HUES6 (cell line): Measurements from ENCODE around the gene TLCD3A.
A peak's percentile ranks its signal among the peaks of the same experiment; 100 is the strongest.
"Not testable (repeated sequence)": the region's sequence is repeated elsewhere in the genome, so short reads cannot be mapped to it uniquely, and the experiment has no call there.

Experiments
- H3K27ac ChIP-seq: 2 replicates; pipeline ENCODE4 v1.7.0; 2013; ENCODE audit warnings: low read depth, mild to moderate bottlenecking, low read length, inconsistent platforms
- H3K27me3 ChIP-seq: 2 replicates; pipeline ENCODE4 v1.6.1; 2013; ENCODE audit warnings: low read length; ENCODE audit not compliant: control insufficient read depth, insufficient read depth
- H3K36me3 ChIP-seq: 2 replicates; pipeline ENCODE4 v1.6.1; 2013; ENCODE audit warnings: low read length; ENCODE audit not compliant: control insufficient read depth, insufficient read depth
- H3K4me1 ChIP-seq: 2 replicates; pipeline ENCODE4 v1.6.1; 2013; ENCODE audit warnings: low read length; ENCODE audit not compliant: control insufficient read depth, insufficient read depth
- H3K4me3 ChIP-seq: 2 replicates; pipeline ENCODE4 v1.5.1; 2013; ENCODE audit warnings: low read depth, low read length
- H3K9ac ChIP-seq: one replicate; pipeline ENCODE4 v1.6.1; 2013; ENCODE audit warnings: mild to moderate bottlenecking, low read length
- H3K9me3 ChIP-seq: 2 replicates; pipeline ENCODE4 v1.6.1; 2013; ENCODE audit warnings: low read depth, low read length; ENCODE audit not compliant: control insufficient read depth, insufficient read depth

TLCD3A gene

DNA sequence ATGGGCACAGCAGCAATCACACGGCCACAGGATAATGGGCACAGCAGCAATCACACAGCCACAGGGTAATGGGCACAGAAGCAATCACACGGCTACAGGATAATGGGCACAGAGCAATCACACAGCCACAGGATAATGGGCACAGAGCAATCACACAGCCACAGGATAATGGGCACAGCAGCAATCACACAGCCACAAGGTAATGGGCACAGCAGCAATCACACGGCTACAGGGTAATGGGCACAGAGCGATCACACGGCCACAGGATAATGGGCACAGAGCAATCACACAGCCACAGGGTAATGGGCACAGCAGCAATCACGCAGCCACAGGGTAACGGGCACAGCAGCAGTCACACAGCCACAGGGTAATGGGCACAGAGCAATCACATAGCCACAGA lies 17.0 kb downstream of the TLCD3A start:
- not testable (repeated sequence) for H3K27me3 ChIP-seq, H3K9ac ChIP-seq, H3K4me3 ChIP-seq, H3K27ac ChIP-seq, H3K4me1 ChIP-seq
- H3K9me3 ChIP-seq, result peaks cover 17% of the 10 kb centered on the region
- H3K36me3 ChIP-seq, result peaks cover 54% of the 10 kb centered on the region

DNA sequence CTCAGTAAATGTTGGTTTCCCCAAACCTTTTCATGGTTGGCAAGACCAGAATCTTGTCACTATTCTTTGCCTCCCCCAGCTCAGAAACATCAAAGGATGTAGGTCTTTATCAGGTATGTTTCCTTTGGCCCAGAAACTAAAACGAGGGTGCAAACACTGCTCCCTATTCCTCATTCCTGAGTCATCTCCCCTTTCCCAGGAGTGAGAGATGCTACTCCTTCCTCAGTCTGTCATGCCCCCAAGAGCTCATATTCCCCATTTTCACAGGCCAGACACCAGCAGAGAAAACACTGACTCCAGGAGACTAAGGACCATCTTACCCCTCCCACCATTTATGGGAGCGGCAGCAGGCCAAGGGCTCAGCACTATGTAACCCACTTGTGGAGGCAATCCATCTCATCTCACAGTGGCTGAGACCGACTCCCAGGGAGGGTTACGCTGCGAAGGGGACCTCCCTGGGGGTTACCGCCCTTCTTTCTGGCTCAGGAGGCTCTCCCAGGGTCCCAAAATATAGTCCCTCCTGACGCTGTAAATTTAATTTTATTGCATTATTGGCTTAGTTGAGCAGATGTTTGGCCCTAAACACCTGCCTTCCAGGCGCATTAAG lies 18.1 kb downstream of the TLCD3A start:
- H3K27me3 ChIP-seq, result no peaks in the 10 kb centered on the region
- peaks cover 43% of the 10 kb centered on the region for H3K36me3 ChIP-seq
- no peak overlapping the region for H3K9ac ChIP-seq
- H3K4me1 ChIP-seq, result peaks cover 7% of the 10 kb centered on the region; the same call in 1 of the 2 replicates
- peak overlapping the region; percentile 86 for H3K4me3 ChIP-seq
- H3K27ac ChIP-seq, result no peak overlapping the region
- H3K9me3 ChIP-seq, result peaks cover 17% of the 10 kb centered on the region

DNA sequence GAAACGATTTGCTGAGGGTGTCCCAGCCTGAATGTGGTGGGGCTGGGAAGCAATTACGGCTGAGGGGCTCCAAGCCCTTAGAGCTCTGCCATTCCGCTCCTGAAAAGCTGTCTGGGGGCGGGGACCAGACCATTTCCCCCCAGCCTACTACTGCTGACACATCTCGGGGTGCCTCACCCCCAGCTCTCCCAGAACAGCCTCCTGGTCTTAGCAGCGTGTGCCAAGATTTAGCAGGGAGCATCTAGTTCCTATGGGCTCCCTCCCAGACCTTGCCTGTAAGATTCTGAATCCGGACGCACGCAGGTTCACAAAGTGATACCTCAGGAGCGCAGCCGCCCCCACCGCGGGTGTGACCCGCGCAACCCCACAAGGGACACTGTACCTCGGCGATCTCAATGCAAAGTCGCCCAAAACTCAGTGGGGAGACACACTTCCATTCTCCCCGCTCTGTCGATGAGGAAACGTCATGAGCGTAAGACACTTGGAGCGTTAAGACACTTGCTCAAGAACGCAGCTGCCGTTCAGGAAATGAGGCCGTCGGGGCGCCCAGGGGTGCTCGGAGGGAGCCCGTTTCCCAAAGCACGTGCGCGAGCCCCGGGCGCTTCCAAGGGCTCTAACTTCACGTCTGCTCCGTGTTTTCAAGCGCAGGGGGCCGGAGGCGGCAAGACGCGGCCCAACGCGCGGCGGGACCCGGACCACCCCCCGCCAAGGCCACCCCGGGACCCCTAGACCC lies 19.0 kb downstream of the TLCD3A start:
- Histone ChIP-seq H3K4me3 (peak overlapping the region; percentile 86), H3K9me3 (peaks cover 17% of the 10 kb centered on the region), H3K36me3 (peaks cover 36% of the 10 kb centered on the region), H3K9ac (peak overlapping the region; percentile 91), H3K27me3 (no peaks in the 10 kb centered on the region), H3K27ac (peak overlapping the region; percentile 74; the same call in 1 of the 2 replicates), H3K4me1 (peaks cover 12% of the 10 kb centered on the region; the same call in 1 of the 2 replicates)

DNA sequence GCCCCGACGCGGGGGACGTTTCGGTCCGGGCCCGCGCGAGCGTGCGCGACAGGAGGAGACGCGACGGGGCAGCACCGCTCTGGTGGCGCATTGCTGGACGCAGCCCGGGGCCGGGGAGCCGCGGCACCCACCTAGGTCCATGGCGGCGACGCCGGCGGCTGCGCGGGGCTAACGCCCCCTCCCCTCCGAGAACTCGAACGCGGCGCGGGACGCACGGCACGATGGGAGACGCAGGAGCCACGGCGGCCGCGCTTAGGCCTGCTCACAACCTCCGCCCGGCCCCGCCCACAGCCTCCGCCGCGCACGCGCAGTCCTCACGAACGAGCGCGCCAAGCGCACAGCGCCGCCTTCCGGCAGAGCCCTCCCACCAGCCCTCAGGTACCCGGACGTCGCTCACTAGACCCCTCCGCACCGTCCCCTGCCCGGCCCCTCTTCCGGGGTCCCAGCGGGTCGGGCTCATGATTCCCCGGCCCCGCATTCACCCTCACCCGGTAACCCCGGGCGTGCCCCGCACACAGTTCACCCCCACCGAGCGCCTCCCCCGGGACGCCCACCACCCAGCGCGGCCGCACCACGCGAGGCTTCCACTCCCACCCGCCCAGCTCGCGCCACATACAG lies 19.7 kb downstream of the TLCD3A start, which contains the start of gene GEMIN4:
Gene GEMIN4, minus strand, starts transcription at position 263 of the 618 bp plus-strand sequence. Its CDS starts 122 bp downstream, at position 141.
- H3K27me3 ChIP-seq, result no peaks in the 10 kb centered on the region
- peak within 1 kb of the TSS; percentile 74; the same call in 1 of the 2 replicates for H3K27ac ChIP-seq
- peaks cover 36% of the 10 kb centered on the region for H3K36me3 ChIP-seq
- peak within 1 kb of the TSS; percentile 91 for H3K9ac ChIP-seq
- peaks cover 17% of the 10 kb centered on the region for H3K9me3 ChIP-seq
- peaks cover 12% of the 10 kb centered on the region; the same call in 1 of the 2 replicates for H3K4me1 ChIP-seq
- H3K4me3 ChIP-seq, result peak within 1 kb of the TSS; percentile 86

DNA sequence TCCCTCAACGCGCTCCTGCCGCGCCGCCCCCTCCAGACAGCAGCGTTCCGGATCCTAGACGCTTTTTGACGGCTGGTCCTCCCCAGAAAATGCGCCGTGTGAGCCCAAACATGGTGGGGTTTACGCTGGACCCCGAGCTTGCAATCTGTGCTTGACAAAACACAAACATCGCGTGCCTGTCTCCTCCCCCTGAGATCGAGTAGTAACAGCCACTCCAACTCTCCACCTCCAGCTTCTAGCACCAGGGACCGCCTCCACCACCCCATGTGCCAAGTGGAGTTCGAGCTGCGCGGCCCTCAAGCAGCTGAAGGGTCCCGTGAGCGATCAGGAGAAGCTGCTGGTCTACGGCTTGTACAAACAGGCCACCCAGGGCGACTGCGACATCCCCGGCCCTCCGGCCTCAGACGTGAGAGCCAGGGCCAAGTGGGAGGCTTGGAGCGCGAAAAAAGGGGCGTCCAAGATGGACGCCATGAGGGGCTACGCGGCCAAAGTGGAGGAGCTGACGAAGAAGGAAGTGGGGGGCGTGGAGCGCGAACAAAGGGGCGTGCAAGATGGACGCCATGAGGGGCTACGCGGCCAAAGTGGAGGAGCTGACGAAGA lies 20.3 kb downstream of the TLCD3A start:
- Histone ChIP-seq H3K27ac (peak overlapping the region; percentile 56; the same call in 1 of the 2 replicates), H3K4me1 (peaks cover 12% of the 10 kb centered on the region; the same call in 1 of the 2 replicates), H3K9me3 (peaks cover 17% of the 10 kb centered on the region), H3K36me3 (peaks cover 33% of the 10 kb centered on the region), H3K27me3 (no peaks in the 10 kb centered on the region), H3K4me3 (peak overlapping the region; percentile 86), H3K9ac (peak overlapping the region; percentile 76)

DNA sequence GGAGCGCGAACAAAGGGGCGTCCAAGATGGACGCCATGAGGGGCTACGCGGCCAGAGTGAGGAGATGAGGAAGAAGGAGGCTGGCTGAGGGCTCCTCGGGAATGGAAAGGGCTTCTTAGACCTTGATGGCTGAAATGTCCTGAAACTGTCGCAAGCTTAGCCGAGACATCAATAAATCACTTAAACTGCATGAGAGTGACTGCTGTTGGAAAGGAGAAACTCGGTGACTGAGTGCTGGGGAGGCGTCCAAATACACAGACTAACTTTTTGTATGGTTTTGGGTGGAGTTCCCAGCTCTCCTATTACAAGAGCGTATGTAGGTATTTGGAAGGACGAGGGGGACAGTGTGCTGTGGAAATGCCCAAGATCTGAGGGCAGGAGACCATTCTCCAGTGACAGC lies 21.0 kb downstream of the TLCD3A start:
- Histone ChIP-seq H3K27me3 (no peaks in the 10 kb centered on the region), H3K36me3 (peaks cover 33% of the 10 kb centered on the region), H3K4me3 (no peak overlapping the region), H3K9me3 (peaks cover 13% of the 10 kb centered on the region), H3K9ac (no peak overlapping the region), H3K4me1 (peaks cover 12% of the 10 kb centered on the region; the same call in 1 of the 2 replicates), H3K27ac (no peak overlapping the region)

DNA sequence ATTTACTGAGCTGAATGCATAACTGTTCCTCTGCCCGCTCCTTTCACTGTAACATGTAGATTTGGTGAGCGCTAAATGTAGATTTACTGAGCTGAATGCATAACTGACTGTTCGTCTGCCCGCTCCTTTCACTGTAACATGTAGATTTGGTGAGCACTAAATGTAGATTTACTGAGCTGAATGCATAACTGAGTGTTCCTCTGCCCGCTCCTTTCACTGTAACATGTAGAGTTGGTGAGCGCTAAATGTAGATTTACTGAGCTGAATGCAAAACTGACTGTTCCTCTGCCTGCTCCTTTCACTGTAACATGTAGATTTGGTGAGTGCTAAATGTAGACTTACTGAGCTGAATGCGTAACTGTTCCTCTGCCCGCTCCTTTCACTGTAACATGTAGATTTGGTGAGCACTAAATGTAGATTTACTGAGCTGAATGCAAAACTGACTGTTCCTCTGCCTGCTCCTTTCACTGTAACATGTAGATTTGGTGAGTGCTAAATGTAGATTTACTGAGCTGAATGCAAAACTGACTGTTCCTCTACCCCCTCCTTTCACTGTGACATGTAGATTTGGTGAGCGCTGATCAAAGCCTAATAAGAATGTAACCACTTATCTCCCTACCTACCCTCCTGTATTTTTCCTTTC lies 23.0 kb downstream of the TLCD3A start:
- Histone ChIP-seq H3K9ac (peak overlapping the region; percentile 38), H3K36me3 (peaks cover 36% of the 10 kb centered on the region), H3K27ac (peak overlapping the region; percentile 79; the same call in 1 of the 2 replicates), H3K4me1 (peaks cover 12% of the 10 kb centered on the region; the same call in 1 of the 2 replicates)
- not testable (repeated sequence) for H3K4me3 ChIP-seq, H3K9me3 ChIP-seq, H3K27me3 ChIP-seq

DNA sequence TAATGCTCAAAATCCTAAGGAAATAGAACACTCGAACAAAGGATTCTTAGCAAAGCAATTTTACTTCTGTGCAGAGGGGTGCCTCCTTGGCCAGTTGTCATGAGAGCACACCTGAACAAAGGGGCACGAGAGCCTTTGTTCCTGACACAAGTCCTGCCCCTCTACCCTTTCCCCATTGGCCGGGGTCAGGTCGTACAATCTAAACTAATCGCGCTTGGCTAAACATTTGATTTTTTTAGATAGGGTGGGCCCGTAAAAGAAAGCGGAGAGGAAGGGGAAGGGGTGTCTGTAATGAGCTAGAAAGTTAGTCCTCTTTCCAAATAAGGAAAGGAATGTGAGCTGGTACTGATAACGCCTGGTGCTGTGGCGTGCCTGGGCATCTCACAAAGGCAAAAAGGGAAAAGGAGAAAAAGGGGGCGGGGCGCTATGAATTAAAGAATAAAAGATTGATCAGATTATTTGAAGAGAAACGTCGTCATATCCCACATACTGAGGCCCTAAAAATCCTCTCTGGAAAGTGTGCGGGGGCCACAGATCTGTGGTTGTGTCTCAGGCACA lies 23.7 kb downstream of the TLCD3A start:
- H3K9ac ChIP-seq, result peak overlapping the region; percentile 38
- peaks cover 42% of the 10 kb centered on the region for H3K36me3 ChIP-seq
- H3K9me3 ChIP-seq, H3K27me3 ChIP-seq, H3K4me3 ChIP-seq: not testable (repeated sequence)
- H3K4me1 ChIP-seq, result peaks cover 10% of the 10 kb centered on the region; the same call in 1 of the 2 replicates
- H3K27ac ChIP-seq, result peak overlapping the region; percentile 79; the same call in 1 of the 2 replicates

DNA sequence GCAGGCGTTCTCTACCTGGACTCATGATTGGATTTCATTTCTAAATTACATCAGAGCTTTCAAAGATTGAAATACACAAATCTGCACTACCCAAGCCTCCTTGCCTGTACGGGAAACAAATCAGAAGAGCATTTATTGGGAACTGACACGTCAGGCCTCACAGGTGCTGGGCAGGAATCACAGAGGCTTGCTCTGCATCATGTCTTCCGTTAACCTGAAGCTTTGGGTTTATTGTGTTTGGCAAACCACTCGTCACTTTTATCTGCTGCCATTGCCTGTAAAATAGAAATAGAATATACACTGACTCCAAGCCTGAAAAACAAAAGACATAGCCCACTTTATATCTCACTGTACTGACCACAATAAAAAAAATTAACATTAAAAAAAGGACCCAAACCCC lies 27.6 kb downstream of the TLCD3A start:
- Histone ChIP-seq H3K9me3 (no peaks in the 10 kb centered on the region), H3K36me3 (peaks cover 71% of the 10 kb centered on the region), H3K4me3 (no peak overlapping the region), H3K27ac (no peak overlapping the region), H3K4me1 (0 out of 2 replicates have a peak, but pooled peaks cover 5% of the 10 kb centered on the region), H3K9ac (no peak overlapping the region), H3K27me3 (no peaks in the 10 kb centered on the region)

DNA sequence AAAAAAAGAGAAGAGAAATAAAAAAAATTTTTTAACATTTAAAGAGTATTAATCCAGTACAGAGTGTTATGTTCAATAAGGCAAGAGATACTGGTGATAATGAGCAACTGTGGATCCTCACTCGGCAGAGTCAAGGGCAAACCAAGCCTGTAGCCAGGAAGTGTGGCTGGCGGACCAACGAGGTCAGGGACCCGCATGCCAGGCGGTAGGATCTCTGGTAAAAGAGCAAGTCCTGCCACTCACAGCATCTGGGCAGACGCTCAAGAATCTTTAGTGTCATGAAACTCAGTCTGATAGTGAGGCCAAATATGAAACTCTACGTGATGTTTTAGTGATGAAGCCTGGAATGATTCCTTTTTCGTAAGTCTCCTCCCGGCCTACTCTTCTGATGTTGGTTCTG lies 28.0 kb downstream of the TLCD3A start:
- Histone ChIP-seq H3K4me3 (no peak overlapping the region), H3K9me3 (no peaks in the 10 kb centered on the region), H3K4me1 (0 out of 2 replicates have a peak, but pooled peaks cover 5% of the 10 kb centered on the region), H3K36me3 (peaks cover 75% of the 10 kb centered on the region), H3K9ac (no peak overlapping the region), H3K27me3 (no peaks in the 10 kb centered on the region), H3K27ac (no peak overlapping the region)
